K562 (cell line): ENCODE data around the gene MATN4. TPM values are rescaled to one million over a fixed set of nuclear protein-coding genes. Genes with fewer than 3 reads are reported as not detected.

Experiments used
- ATAC-seq: fragments of 200-7000 bp; cut with Tn5 transposase; 3 replicates; pipeline ENCODE4 v1.9.1; 2020; ENCODE audit warnings: moderate library complexity
- BruUV-seq: library from RNA; stranded (reverse); fragments of 400-500 nt; replicated peaks from 2 replicates; lab custom pipeline; 2021; lab: Mats Ljungman, UMichigan
- CTCF ChIA-PET: fragments of 300-600 bp; formaldehyde crosslinking; extraction: SDS; loops from one replicate; lab custom pipeline; 2021; ENCODE audit warnings: low intra/inter-chr PET ratio; lab: Yijun Ruan, JAX
- POLR2A ChIA-PET: fragments of 300-600, 350-650 bp; sonication (Branson Sonifier 250); formaldehyde crosslinking; extraction: SDS; loops from one replicate; lab custom pipeline; 2021; ENCODE audit warnings: antibody characterized with exemption, inconsistent platforms; lab: Yijun Ruan, JAX
- DNase-seq, 4 experiments: peaks; one replicate each; pipeline versions ENCODE4 v3.0.0 to v3.0.0-alpha.2; 2011 to 2018; ENCODE audit warnings: low spot score in 3 of 4, mixed read lengths in 3 of 4; ENCODE audit errors: extremely low read depth in 1 of 4
- FAIRE-seq: peaks from 2 replicates; lab custom pipeline; 2011; peaks lifted over from hg19 to GRCh38; lab: Jason Lieb, UNC
- H2AFZ ChIP-seq: 2 replicates; pipeline ENCODE4 v1.6.0; 2011; ENCODE audit warnings: low read depth, low read length, control low read depth, inconsistent platforms
- H3K27ac ChIP-seq: fragments of 200-600 bp; 3 replicates; pipeline ENCODE4 v1.8.0; 2011; ENCODE audit warnings: low read depth, mild to moderate bottlenecking, control low read depth, inconsistent platforms, low read length, moderate library complexity, mixed read lengths; ENCODE audit errors: extremely low read depth
- H3K27me3 ChIP-seq, 2 experiments: fragments of 300-600 bp in 1 of 2; 2 replicates in 1 of 2; 3 replicates in 1 of 2; pipeline versions ENCODE4 v1.6.0 to v1.8.0; 2011; ENCODE audit warnings: inconsistent platforms in 2 of 2, low read length in 2 of 2, mild to moderate bottlenecking in 1 of 2, mixed read lengths in 1 of 2, moderate library complexity in 1 of 2; ENCODE audit not compliant: control insufficient read depth in 2 of 2, insufficient read depth in 2 of 2
- H3K36me3 ChIP-seq: fragments of 300-600 bp; 3 replicates; pipeline ENCODE4 v1.8.0; 2011; ENCODE audit warnings: mild to moderate bottlenecking, low read length, inconsistent platforms; ENCODE audit not compliant: control insufficient read depth, insufficient read depth
- H3K4me1 ChIP-seq, 2 experiments: fragments of 200-600 bp in 1 of 2; replicated peaks in 1 of 2; 2 replicates in 1 of 2; 3 replicates in 1 of 2; pipeline versions ENCODE4 v1.5.1 to v1.8.0; 2011; ENCODE audit warnings: inconsistent platforms in 2 of 2, low read length in 2 of 2, mild to moderate bottlenecking in 1 of 2, mixed read lengths in 1 of 2, moderate library complexity in 1 of 2; ENCODE audit not compliant: control insufficient read depth in 2 of 2, insufficient read depth in 2 of 2
- H3K4me2 ChIP-seq: 2 replicates; pipeline ENCODE4 v1.6.1; 2011; ENCODE audit warnings: low read length, control low read depth, inconsistent platforms, mixed read lengths; ENCODE audit not compliant: insufficient read depth
- H3K4me3 ChIP-seq: fragments of 200-600 bp; sonication (generic), shearing (Covaris generic); 2 replicates; pipeline ENCODE4 v1.5.1; 2016; ENCODE audit warnings: control low read depth, inconsistent platforms
- H3K79me2 ChIP-seq: fragments of 200-600 bp; 3 replicates; pipeline ENCODE4 v1.8.0; 2011; ENCODE audit warnings: low read length, inconsistent platforms; ENCODE audit not compliant: control insufficient read depth, insufficient read depth
- H3K9ac ChIP-seq, 2 experiments: 2 replicates each; pipeline versions ENCODE4 v1.6.0 to v1.6.1; 2011; ENCODE audit warnings: low read depth in 2 of 2, low read length in 2 of 2, control low read depth in 1 of 2, inconsistent platforms in 1 of 2, mild to moderate bottlenecking in 1 of 2, mixed read lengths in 1 of 2; ENCODE audit not compliant: insufficient read depth in 1 of 2
- H3K9me1 ChIP-seq: one replicate; pipeline ENCODE4 v1.6.0; 2011; ENCODE audit warnings: inconsistent platforms, mild to moderate bottlenecking, low read length, moderate library complexity; ENCODE audit not compliant: control insufficient read depth, insufficient read depth
- H3K9me3 ChIP-seq: replicated peaks from 2 replicates; pipeline ENCODE4 v1.5.1; 2011; ENCODE audit warnings: low read depth, low read length, inconsistent platforms; ENCODE audit not compliant: control insufficient read depth, insufficient read depth
- H4K20me1 ChIP-seq: replicated peaks from 2 replicates; pipeline ENCODE4 v1.6.1; 2011; ENCODE audit warnings: low read length, inconsistent platforms, mixed read lengths; ENCODE audit not compliant: control insufficient read depth, insufficient read depth
- ATF4 ChIP-seq: fragments of 450-650 bp; formaldehyde crosslinking; IDR thresholded peaks from 2 replicates; pipeline ENCODE4 v1.4.0; 2022; ENCODE audit warnings: mild to moderate bottlenecking, moderate library complexity
- CEBPB ChIP-seq: fragments of 450-650 bp; IDR thresholded peaks from 2 replicates; pipeline ENCODE4 v1.6.1; 2016; ENCODE audit warnings: missing genetic modification characterization, missing compliant biosample characterization
- CREB1 ChIP-seq, 2 experiments: sonication (generic) in 1 of 2; formaldehyde crosslinking in 1 of 2; IDR thresholded peaks; 2 replicates each; pipeline versions ENCODE4 v1.6.1 to v1.8.0; 2012 to 2022; ENCODE audit warnings: inconsistent platforms in 1 of 2, mild to moderate bottlenecking in 1 of 2, missing genetic modification reagents in 1 of 2, moderate library complexity in 1 of 2
- FOXM1 ChIP-seq, 2 experiments: fragments of 450-650 bp in 1 of 2; sonication (generic) in 1 of 2; formaldehyde crosslinking in 1 of 2; IDR thresholded peaks; 2 replicates each; pipeline versions ENCODE4 v1.6.1 to v1.9.0; 2017 to 2022; ENCODE audit warnings: low read depth in 2 of 2, mild to moderate bottlenecking in 2 of 2, missing genetic modification reagents in 1 of 2, moderate library complexity in 1 of 2
- POLR2H ChIP-seq: IDR thresholded peaks from 2 replicates; pipeline ENCODE4 v1.6.1; 2016; ENCODE audit warnings: missing genetic modification characterization, low read depth, mild to moderate bottlenecking, control low read depth, missing compliant biosample characterization, moderate library complexity
- ZNF584 ChIP-seq: fragments of 200-800 bp; sonication (Bioruptor generic); IDR thresholded peaks from 2 replicates; pipeline ENCODE4 v1.6.1; 2016; ENCODE audit warnings: low read depth, mild to moderate bottlenecking, missing genetic modification characterization, missing compliant biosample characterization
- ZNF592 ChIP-seq: fragments of 450-650 bp; IDR thresholded peaks from 2 replicates; pipeline ENCODE4 v1.6.1; 2017; ENCODE audit warnings: antibody characterized with exemption, mild to moderate bottlenecking
- WGBS: fragments of 100-300 bp; shearing (Covaris generic); methylation state at CpG from one replicate; pipeline ENCODE4 v1.1.6; 2016; ENCODE audit warnings: low coverage, mixed read lengths; ENCODE audit not compliant: insufficient coverage; ENCODE audit errors: missing lambda C conversion rate; 5-methylcytosine and 5-hydroxymethylcytosine counted together
- in situ Hi-C: fragments of 300-500 bp; cut with MboI; formaldehyde crosslinking; loops from 4 replicates; pipeline ENCODE4 v1.15.0; 2018; ENCODE audit warnings: inconsistent platforms, mixed read lengths
- intact Hi-C: fragments of 100-400 bp; cut with micrococcal nuclease; formaldehyde crosslinking; loops from 2 replicates; pipeline ENCODE4 v1.14.2; 2022
- polyA plus RNA-seq, 8 experiments: library from polyadenylated mRNA; depleted of rRNA in 4 of 8; stranded (reverse) in 5 of 8; unstranded in 3 of 8; fragments of >200 nt; fragmentation: Nextera tagmentation in 2 of 8; fragmentation: Illumina TruSeq in 1 of 8; extraction: Ambion mirVana in 2 of 8; extraction: Trizol in 1 of 8; gene quantifications; 2 replicates each; pipeline versions ENCODE4 v1.2.1 to v1.2.3, GENCODE V29; 2011 to 2014; ENCODE audit warnings: inconsistent platforms in 1 of 8, missing spikeins in 1 of 8
- total RNA-seq, 7 experiments: library from RNA; depleted of rRNA in 6 of 7; stranded (reverse); fragments of >200 nt in 6 of 7; fragmentation: Illumina TruSeq in 2 of 7; extraction: Trizol in 2 of 7; gene quantifications; 2 replicates each; pipeline versions ENCODE4 v1.2.1 to v1.2.3, GENCODE V29; 2011 to 2021; ENCODE audit warnings: low replicate concordance in 1 of 7

MATN4 gene
- total and polyA plus RNA-seq, 9 of the 15 experiments (the other 6 are each of a cell fraction or from before 2014, with no cell fraction given), result 0.09 TPM; not detected in 8

- in situ Hi-C loops, result no loop called here
- FAIRE-seq (no peak), DNase-seq (no peak), ATAC-seq (no peak)
- 0 out of 2 replicates have a peak, but pooled peaks have one; percentile 53 for TF ChIP-seq CEBPB (tag)
- no peak for TF ChIP-seq POLR2H
- no peak within 1 kb of the TSS for H3K4me2 ChIP-seq
- peaks cover 0 to 5% of the 10 kb centered on the region in 2 experiments; a peak in 2 of 5 replicates for H3K27me3 ChIP-seq
- H3K9me1 ChIP-seq, result no peaks in the 10 kb centered on the region
- no peaks in the 10 kb centered on the region; the same call in 1 of the 2 replicates for H4K20me1 ChIP-seq
- H3K27ac ChIP-seq, result no peak within 1 kb of the TSS
- H3K4me3 ChIP-seq, result no peak within 1 kb of the TSS
- no peak within 1 kb of the TSS for H2AFZ ChIP-seq
- CTCF ChIA-PET, result no interaction called here
- WGBS, result 0% methylated on average over 7 of the region's 7 CpGs
- H3K36me3 ChIP-seq, result no peaks in the 10 kb centered on the region
- H3K9ac ChIP-seq, result no peak within 1 kb of the TSS
- no peaks in the 10 kb centered on the region for H3K9me3 ChIP-seq
- intact Hi-C loops, result no loop called here
- no peaks in the 10 kb centered on the region for H3K79me2 ChIP-seq
- H3K4me1 ChIP-seq, result no peaks in the 10 kb centered on the region
- POLR2A ChIA-PET, result interaction anchor here (0.6 kb wide), 1 partner anchor 38 kb away, joined by 3 read pairs; no protein-coding TSS in a partner anchor
- BruUV-seq, result no TSS peak
Measured at GRCh38 chr20:45254383-45255262, 53.5 kb downstream of the MATN4 start, which contains the start of gene SLPI. Gene SLPI, minus strand, starts transcription at chr20:45254564. Its CDS starts 21 bp downstream, at chr20:45254543.

GRCh38 chr20:45253261-45253660 lies 54.8 kb downstream of the MATN4 start:
- in situ Hi-C loops (no loop called here), intact Hi-C loops (no loop called here)
- no peak for ATAC-seq
- no peak overlapping the region for H3K9ac ChIP-seq
- no peak overlapping the region for H3K4me3 ChIP-seq
- H3K9me3 ChIP-seq, result no peaks in the 10 kb centered on the region
- no TSS peak for BruUV-seq
- no peaks in the 10 kb centered on the region for H3K36me3 ChIP-seq
- FAIRE-seq, result no peak
- no peaks in the 10 kb centered on the region; a peak in 2 of 5 replicates for H3K27me3 ChIP-seq
- POLR2A ChIA-PET, result interaction anchor here (0.6 to 1.6 kb wide), 2 partner anchors 16 to 495 kb away, joined by 3 to 4 read pairs; no protein-coding TSS in a partner anchor
- no peak for DNase-seq
- no peak overlapping the region for H3K27ac ChIP-seq
- H3K79me2 ChIP-seq, result no peaks in the 10 kb centered on the region
- H3K4me2 ChIP-seq, result no peak overlapping the region
- no peaks in the 10 kb centered on the region for H3K4me1 ChIP-seq
- H3K9me1 ChIP-seq, result no peaks in the 10 kb centered on the region
- CTCF ChIA-PET, result interaction anchor here (0.6 kb wide), 1 partner anchor 316 kb away, joined by 3 read pairs; no protein-coding TSS in a partner anchor
- 12% methylated on average over 4 of the region's 4 CpGs for WGBS
- H4K20me1 ChIP-seq, result no peaks in the 10 kb centered on the region; the same call in 1 of the 2 replicates
- no peak overlapping the region for H2AFZ ChIP-seq
- TF ChIP-seq FOXM1 (IDR thresholded peaks at IDR 0.05; ENCODE audit: low read depth) (no peak), FOXM1 (CRISPR knock-in tag; IDR thresholded peaks at IDR 0.05; ENCODE audit: low read depth) (no peak), ZNF592 (no peak), CREB1 (IDR thresholded peaks at IDR 0.05) (no peak), CREB1 (CRISPR knock-in tag; IDR thresholded peaks at IDR 0.05) (no peak), ATF4 (no peak), ZNF584 (CRISPR knock-in tag) (no peak)
